Hindlimb muscle (tissue), 1 donor: ENCODE results near the gene RIPPLY1. TPM values are rescaled to one million over a fixed set of nuclear protein-coding genes. Genes with fewer than 3 reads are reported as not detected.

Experiments used
- polyA plus RNA-seq: library from polyadenylated mRNA; unstranded; fragments of 120-200 nt; gene quantifications from one replicate; pipeline ENCODE4 v1.2.1, GENCODE V29; 2013; ENCODE audit not compliant: insufficient read length

The RIPPLY1 gene
- polyA plus RNA-seq, 1 donor: not detected

Other genes starting within 250 kb of the RIPPLY1 start
- gene RNF128, start 176.6 kb downstream of the RIPPLY1 start, polyA plus RNA-seq: not detected
- gene TBC1D8B, start 100.7 kb downstream of the RIPPLY1 start, polyA plus RNA-seq: 3.5 TPM
- gene CLDN2, start 17.1 kb upstream of the RIPPLY1 start, polyA plus RNA-seq: 0.48 TPM
- gene MORC4, start 96.9 kb upstream of the RIPPLY1 start, polyA plus RNA-seq: 35.6 TPM
- 8.9 TPM for gene RBM41, start 215.5 kb upstream of the RIPPLY1 start, polyA plus RNA-seq